Fibroblast of skin of scalp (primary cell): ENCODE results near the gene DNPH1. TPM values are rescaled to one million over a fixed set of nuclear protein-coding genes. Genes with fewer than 3 reads are reported as not detected.

Experiments used
- DNase-seq: peaks from one replicate; pipeline ENCODE4 v3.0.0-alpha.2; 2013
- polyA plus RNA-seq, 2 experiments: library from polyadenylated mRNA; unstranded; fragments of 120-200 nt; gene quantifications; one replicate each; pipeline ENCODE4 v1.2.1, GENCODE V29; 2013; ENCODE audit not compliant: insufficient read length in 2 of 2

DNPH1 gene, protein sequence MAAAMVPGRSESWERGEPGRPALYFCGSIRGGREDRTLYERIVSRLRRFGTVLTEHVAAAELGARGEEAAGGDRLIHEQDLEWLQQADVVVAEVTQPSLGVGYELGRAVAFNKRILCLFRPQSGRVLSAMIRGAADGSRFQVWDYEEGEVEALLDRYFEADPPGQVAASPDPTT
- polyA plus RNA-seq (2013, experiment 1 of 2; ENCODE audit: insufficient read length): 31.4 TPM
- 29.7 TPM for polyA plus RNA-seq (2013, experiment 2 of 2; ENCODE audit: insufficient read length)

DNA sequence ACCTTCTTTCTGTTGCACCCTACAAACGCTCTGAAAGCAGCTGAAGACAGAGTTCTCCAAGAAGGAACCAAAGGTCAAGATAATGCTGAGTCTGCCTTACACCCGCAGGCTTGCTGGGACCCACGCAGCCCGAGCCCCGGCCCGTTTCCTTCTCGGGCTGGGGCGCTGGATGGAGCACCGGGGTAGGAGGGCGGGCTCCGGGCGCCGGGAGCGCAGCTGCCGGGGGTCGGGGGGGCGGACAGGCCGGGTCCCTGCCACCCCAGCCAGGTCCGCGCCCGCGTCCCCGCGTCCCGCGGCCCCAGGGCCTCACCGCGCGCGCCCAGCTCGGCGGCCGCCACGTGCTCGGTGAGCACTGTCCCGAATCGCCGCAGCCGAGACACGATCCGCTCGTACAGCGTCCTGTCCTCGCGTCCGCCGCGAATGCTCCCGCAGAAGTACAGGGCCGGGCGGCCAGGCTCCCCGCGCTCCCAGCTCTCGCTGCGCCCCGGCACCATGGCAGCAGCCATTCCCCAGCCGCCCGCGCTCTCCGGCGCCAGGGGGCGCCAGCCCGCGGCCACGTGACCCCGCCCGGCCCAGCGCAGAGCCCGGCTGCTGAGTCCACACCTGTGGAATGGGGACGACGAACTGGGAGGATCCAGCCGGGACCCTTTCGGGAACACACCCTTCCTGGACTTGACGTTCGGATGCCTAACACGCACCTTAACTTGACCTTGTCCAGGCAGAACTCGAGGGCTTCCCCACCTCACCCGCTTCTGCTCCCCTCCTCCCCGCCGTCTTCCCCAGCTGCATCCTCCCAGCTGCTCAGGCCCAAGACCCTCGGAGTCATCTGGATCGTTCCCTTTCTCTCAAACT, at the start of gene DNPH1:
Gene DNPH1, minus strand, starts transcription at position 531 of the 852 bp plus-strand sequence. Its CDS starts 25 bp downstream, at position 506.
- peak; percentile 71 for DNase-seq

DNA sequence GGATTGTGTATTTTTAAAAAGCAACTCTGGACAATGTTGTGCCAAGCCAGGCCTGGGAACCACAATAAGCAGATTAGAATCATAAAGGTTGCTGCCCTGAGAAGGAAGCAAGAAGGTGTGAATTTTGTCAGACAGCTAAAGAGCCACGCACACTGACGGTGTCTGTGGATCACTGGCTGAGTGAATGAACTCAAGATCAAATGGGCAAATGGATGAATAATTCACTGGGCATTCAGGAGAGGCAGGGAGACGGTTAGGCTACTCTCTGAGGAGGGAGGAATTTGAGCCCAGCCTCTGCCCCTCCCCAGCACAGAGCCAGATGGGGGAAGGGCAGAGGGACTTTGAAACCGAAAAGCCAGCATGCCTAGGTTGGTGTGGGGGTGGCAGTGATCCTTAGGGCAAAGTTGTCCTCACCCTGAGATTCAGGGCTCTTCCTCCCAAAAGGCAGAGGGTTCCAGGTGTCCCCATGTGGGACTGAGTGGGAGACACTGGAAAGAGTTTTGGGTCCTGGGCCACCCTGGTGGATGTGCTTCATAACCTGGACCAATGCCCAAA, 49.3 kb upstream of the DNPH1 start:
- DNase-seq: peak; percentile 66

DNA sequence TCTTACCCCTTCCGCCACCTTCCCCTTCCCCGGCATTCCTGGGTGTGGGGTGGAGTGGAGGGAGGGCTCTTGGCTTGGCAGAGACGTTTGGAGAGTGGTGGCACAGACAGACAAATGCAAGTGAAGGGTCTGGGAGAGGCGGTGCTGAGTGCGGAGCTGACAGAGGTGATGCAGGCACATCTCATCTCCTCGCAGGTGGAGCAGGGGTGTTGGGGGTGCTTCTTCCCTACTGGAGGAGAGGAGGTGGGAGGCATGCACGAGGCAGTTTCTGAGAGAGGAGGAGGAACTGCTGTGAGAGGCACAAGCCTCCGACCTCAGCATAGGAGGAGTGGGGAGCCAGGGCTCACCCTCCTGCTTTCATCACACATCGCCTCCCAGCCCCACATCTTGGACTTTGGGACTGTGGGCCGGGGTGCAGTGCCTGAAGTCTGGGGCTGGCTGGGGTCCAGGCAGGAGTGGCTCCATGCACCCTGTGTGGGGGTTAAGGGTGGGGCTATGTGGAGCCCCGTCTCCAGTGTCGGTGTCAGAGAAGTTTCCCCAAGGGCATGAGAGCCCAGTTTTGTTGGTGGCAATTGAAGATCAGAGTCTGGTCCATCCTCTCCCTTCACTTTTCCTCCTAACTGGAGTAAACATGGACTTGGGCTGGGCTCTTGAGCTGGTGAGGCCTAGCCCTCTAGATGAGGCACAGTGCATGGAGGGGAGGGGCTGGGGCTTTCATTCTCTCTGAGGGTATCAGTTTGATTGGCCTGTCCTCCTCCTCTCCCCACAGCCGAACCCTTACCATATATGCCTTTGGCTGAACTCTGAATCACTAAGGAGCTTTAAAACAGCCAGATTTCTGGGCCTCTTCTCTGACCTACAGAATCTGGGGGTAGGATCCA, 48.6 kb upstream of the DNPH1 start:
- peak; percentile 49 for DNase-seq

DNA sequence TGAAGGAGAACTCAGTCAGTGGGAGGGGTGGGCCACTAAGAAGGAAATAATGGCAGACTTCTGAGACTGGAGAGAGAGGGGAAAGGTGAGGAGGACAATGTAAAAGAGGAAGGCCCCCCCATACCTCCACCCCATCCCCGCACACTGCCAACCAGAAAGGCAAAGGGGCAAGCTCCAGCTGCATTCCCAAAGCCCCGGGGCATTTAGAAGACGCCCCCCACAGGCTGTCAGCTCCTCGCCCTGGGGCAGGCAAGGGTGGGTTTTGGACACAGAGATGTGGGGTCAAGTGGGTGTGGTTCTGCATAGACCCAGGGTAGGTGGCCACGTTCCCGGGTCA, 48.0 kb upstream of the DNPH1 start:
- DNase-seq: no peak

DNA sequence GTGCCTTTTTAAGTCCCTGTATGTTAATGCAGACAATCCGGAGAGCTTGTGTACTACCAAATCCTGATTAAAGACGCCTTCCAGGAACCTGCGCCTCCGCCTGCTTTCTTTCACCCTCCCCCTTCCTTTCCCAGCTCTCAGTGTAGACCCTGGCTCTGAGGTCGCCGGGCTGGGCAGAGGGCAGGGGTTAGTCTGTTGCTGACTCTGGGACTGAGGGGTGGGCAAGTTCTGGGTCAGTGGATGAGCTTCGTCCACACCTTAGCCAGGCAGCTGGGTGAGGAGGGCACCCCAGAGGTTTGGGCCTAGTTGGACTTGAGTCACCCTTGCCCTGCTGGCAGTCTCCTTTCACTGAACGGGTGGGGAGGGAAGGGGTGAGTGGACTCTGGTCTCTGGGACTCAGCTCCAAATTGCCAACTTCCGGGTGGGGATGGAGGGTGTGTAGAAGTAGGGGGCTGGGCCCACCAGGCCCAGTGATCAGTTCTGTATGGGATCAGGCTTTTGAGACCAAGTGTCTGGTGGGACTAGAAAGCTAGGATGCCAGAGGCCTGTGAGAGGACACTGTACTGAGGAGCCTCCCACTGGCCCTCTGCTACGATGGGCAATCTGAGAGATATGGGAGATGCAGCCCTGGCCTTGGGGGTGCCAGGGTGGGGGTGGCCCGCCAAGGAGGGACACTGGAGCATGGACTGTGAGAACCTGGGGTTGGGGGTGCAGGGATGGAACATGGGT, 47.5 kb upstream of the DNPH1 start:
- DNase-seq: no peak

DNA sequence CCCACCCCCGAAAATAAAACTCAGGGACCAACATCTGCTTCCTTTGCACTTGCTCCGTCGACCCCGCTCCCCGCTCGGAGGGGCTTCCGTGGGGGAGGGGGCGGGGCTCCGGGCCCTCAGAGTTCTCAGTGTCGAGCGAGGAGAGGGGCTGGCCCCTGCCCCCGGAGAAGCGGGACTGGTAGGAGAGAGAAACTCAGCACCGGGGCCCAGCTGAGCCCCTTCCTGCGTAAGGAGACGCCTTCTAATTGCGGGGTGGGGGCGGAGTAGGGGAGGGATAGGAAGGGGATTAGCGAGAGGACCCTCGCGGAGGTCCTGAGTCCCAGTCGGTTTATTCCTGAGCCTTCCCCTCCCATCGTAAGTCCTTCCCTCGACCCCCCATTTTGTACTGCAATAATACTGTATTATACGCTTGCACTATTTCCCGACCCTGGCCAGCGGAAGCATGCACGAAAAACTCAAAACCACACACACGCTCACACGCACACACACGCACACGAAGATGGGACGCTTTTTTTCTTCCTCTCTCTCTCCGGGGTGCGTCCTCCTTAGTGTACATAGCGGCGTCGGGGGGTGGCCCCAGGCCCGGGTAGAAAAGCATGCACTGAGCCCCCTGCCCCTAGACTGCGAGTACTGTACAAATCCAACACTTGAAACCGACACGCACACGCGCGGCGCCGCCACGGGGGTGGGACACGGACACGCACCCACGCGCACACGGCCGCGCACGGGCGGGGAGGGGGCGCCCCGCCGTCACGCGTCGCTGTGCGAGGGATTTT, 46.7 kb upstream of the DNPH1 start:
- DNase-seq: no peak

DNA sequence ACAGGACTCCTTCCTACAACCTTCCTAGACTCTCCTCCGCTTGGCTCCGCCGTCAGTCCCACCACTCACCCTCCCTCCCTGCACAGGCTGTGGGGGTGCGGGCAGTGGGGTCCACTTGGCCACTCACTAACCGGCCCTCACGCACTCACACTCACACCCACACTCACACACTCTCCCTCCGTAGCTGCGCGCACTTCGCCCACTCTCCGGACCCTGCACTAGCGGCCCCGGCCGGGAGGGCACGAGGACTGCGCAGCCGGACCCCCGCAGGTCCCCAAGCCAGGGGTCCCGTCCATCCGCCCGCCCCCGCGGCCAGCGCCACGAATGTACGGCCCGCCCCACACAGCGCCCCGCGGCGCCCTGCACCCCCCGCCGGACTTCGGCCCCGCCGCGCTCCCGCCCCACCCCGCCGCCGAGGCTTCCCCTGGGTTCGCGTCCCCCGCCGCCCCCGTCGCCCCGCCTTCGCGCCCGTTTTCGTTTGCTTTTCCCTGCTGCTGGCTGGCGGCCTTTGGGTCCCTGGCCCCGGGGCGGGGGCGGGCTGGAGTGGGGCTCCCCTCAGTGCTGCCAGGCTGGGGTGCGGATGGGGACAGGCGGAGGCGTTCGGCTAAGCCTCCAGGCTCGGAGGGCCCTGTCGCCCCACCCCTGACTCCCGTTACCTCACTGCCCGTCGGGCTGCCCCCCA, 45.8 kb upstream of the DNPH1 start:
- DNase-seq: no peak

DNA sequence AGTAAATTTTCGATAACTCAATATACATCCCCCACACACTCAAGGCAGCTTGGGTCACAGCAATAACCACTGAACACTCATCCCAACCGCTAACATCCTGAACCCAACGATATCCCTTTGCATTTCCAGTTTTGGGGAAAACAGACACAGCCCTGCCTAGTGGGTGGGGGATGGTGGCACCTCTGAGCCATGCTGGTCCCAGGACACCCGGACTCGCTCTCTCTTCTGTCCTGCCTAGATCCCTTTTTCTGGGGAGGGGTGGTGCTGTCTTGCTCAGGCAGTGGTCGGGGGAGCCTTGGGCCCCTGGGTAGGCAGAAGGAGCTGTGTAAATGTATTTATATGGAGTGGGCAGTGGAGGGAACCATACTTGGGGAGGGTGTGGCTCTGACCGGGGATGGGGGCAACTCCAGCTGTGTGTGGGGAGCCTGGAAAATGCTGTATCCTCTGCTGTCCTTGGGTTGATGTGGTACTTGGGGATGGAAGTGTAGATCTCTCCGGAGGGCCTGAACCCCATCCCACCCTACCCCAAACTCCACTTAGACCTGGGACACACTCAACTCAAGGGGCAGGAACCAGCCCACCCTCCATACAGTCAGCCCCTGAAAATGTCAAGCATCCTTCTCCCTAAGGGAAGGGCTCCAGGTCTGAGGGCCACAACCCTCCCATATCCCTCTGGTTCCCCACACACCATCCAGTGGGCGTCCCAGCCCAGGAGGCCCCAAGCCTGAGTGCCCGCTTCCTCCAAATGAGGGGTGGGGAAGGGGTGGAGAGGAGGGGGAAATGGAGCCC, 45.0 kb upstream of the DNPH1 start:
- no peak for DNase-seq

DNA sequence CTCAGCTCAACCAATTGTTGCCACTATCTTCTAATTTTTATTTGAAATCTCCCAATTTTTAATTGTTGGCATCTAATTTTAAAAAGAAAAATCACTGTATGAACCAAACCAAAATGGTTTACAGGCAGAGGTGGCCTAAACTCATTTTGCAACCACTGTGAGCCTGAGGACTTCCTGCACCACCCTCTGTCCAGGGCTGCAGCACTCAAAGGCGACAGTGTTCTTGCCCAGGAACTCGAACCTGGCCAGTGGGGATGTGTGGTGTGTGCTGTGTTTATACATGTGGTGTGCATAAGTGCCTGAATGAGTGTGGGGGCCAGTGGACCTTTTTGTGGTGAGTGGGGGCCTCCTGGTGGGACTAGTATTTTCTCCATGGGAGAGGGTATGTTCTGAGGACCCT, 44.4 kb upstream of the DNPH1 start:
- no peak for DNase-seq

DNA sequence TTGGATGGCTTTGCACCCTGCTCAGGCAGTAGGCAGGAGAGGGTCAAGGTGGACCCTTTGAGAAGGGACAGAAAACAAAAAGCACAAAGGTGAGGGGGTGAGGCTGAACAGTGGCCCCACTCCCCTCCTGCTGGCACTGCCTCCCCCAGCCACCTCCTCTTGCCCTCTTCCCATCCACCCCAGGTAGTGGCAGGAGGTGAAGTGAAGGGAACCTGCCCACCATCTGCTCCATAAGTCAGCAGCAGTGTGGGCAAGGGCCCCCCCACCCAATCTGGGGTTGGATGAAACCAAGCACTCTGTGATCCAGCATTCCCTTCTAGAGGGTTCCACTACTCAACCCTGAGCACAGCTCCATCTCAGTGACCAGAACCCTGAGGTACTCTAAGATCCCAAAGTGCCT, 42.7 kb upstream of the DNPH1 start:
- no peak for DNase-seq

DNA sequence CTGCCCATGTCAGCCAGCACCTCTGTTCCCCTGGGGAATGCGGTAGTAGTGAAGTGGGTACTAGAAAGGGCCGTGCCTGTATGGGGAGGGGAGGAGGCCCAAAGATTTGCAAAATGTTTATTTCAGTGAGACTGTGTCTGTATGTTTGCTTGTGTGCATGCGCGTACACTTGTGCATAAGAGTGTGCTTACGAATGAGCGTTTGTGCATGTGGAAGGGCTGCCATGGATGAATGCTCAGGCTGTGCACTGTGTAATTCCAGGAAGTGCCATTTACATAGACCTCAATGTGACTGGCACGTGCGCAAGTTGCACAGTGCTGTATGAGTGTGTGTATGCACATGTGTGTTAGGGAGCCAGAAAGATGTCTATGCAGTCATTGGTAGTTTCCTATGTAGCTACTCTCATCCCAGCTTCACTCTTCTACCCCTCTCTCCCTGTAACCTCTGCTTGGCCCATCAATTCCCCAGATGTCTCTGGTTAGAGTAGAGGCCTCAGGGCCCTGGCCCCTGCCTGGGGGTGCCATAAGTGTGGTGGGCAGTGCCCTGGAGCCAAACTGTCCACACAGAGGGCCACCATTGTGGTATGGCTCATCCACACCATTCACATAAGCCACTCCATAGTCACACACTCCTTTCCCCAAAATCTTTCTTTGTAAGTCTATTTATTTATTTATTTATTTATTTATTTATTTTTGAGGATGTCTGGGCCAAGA, 42.0 kb upstream of the DNPH1 start:
- no peak for DNase-seq

DNA sequence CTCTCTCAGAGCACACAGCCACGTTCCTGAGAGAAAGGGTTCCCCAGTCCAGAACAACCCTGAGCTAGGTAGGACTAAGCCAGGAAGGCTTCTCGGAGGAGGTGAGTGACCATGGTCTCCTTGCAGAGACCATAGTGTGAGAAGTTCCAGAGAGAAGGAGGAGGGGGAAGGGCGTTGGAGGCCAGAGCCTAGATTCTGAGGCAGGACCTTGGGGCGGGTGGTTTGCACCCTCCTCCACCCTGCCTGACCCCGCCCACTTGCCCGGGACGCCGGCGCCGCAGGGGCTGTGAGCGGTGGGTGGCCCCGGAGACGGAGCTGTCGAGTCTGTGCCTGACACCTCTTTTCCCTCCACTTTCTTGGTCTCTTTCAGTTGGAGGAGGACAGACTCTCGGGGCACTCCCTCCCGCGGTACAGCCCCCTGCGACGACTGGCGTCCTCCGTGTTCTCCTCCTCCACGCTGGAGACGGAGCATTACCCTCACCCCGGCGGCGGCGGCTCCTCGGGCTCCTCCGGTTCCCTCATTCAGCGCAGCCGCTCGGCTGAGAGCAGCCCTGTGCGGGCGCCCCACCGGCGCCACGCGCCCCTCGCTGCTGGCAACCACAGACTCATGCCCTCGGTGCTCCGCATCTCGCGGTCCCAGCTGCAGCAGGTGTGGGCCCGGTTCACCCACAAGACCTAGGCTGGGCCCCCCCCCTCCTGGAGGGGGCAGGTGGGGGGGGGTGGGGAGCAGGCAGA, 40.2 kb upstream of the DNPH1 start:
- DNase-seq: no peak

DNA sequence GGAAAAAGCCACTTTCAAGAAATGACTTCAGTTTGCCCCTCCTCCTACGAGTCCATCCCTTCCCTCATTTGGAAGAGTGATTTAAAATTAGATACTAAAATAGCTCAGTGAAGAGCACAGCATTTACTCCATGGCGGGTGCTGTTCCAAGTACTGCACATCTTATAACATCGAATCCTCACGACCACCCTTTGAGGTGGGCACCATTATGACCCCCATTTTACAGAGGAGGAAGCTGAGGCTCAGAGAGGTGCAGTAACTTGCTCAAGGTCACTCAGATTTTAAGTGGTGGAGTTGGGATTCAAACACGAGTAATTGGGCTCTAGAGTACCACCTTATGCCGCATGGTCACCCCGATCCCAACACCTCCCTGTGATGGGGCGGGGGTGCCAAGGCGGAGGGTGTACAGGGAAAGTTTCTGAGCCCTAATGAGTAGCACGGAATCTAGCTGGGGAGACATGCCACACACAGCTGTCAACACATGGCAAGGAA, 39.5 kb upstream of the DNPH1 start:
- DNase-seq: no peak

DNA sequence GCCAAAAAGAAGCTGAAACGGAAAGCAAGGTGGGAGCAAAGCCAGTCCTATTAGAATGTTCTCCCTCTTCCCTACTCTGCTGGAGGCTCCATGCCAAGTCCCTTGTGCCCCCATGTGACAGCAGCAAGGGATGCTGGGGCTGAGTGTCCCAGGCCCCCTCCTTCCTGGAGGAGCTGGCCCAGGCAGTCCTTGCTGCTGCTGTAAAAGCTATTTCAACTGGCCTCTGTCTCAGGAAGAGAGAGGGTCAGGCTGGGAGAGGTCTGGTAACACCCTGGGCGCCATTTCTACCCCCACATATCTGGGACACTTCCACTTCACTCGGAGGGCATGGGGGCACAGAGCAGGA, 39.0 kb upstream of the DNPH1 start:
- DNase-seq: no peak

DNA sequence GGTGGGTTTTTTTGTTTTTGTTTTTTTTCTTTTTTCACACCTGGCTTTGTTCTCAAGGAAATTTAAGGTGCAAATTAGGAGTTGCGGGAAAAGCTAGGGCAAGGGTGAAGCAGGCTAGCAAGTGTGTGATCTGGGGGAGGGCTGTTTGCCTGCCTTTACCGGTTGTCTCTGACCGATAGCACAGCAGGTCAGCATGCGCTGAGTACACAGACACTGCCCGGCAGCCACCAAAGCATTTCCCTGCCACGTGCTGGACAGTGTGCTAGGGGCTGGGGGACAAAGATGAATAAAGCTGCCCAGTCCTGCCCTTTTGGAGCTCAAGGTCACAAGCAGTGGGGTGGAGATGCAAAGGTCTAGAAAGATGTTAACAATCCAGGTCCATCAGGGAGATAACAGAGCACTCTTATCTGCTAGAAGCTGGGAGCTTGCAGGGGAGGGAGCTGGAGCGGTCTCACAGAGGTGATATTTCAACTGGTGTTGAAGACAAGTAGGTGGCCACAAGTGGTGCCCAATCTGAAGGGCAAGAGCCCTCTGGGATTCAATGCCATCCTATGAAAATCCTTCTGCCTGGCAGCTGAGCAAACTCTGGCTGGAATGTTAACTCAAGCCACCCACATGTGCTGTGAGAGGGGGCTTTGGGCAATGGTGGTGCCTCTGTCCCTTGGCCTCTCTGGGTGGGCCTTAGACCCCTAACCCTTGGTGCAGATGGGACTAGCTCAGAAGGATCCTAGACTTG, 38.5 kb upstream of the DNPH1 start:
- no peak for DNase-seq

DNA sequence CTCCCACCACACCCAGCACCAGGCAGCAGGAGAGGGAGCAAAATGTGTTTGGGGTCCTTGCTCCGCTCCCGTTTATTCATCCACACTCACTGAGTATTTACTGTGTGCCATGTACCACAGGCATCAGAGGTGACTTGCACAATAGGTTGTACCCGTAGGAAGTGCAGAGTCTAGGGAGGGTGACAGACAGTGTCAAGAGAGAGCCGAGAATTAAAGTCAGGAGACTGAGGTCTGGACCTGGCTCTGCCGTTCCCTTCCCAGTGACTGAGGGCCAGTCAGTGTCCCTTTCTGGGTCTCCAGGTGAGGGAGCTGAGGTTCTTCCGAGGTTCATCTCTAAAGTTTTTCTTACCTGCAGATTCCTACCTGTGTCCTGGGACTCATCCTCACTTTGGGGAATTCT, 36.3 kb upstream of the DNPH1 start:
- DNase-seq: no peak

DNA sequence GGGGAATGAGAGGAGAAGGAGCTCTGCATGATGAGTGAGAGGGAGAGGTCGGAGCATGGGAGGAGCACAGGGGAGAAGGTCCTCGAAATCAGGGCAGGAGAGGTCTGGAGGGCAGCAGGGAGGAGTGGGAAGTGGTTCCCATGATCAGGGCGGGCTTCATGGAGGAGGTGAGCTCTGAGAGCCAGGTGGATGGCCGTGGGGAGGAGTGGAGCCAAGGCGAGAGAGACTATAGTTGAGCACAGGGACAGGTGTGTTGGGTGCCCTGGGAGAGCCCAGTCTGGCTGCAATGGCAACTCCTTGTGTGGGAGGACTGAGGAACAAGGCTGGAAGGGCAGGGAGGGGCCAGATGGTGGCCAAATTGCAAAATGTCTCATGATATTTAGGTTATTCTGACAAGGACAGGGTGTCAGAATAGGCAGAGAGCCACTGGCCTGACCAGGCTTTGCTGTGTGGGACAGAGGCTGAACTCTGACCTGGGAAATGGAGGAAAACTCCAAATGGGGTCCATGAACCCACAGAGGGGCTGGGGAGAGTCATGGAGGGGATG, 35.4 kb upstream of the DNPH1 start:
- no peak for DNase-seq
